Tibial artery (tissue), 4 donors: ENCODE measurements around the gene RABGGTB.
"Not testable (repeated sequence)": the region's sequence is repeated elsewhere in the genome, so short reads cannot be mapped to it uniquely, and the experiment has no call there.

Experiments
- DNase-seq, 2 donors: peaks; one replicate each; pipeline ENCODE4 v3.0.0-alpha.2; 2019
- H3K27ac ChIP-seq, 2 donors: fragments of 200-600 bp; sonication (generic) in 1 of 2; 1 replicate in 1 of 2; 2 replicates in 1 of 2; pipeline ENCODE4 v1.5.1; 2018 to 2019; ENCODE audit warnings: mild to moderate bottlenecking in 1 of 2
- H3K27me3 ChIP-seq, 2 donors: fragments of 200-600 bp; sonication (generic) in 1 of 2; one replicate each; pipeline versions ENCODE4 v1.5.1 to v1.6.0; 2016 to 2019
- H3K36me3 ChIP-seq, 3 donors: fragments of 200-600 bp; sonication (generic) in 2 of 3; one replicate each; pipeline ENCODE4 v1.5.1; 2016 to 2019; ENCODE audit warnings: mild to moderate bottlenecking in 2 of 3
- H3K4me1 ChIP-seq, 4 donors: fragments of 200-600 bp; sonication (generic) in 2 of 4; 1 replicate in 3 of 4; 2 replicates in 1 of 4; pipeline ENCODE4 v1.5.1; 2016 to 2019
- H3K4me3 ChIP-seq, 2 donors: fragments of 200-600 bp; sonication (generic) in 1 of 2; 1 replicate in 1 of 2; 2 replicates in 1 of 2; pipeline ENCODE4 v1.5.1; 2018 to 2019; ENCODE audit warnings: mild to moderate bottlenecking in 2 of 2
- H3K9me3 ChIP-seq, 3 donors: fragments of 200-600 bp; sonication (generic) in 1 of 3; one replicate each; pipeline ENCODE4 v1.5.1; 2016 to 2019
- CTCF ChIP-seq, 2 experiments: fragments of 200-600 bp in 1 of 2; fragments of 450-650 bp in 1 of 2; IDR thresholded peaks; one replicate each; pipeline ENCODE4 v1.5.1; 2017 to 2019; ENCODE audit warnings: antibody characterized with exemption in 2 of 2, mild to moderate bottlenecking in 1 of 2, moderate library complexity in 1 of 2
- intact Hi-C: fragments of 100-400 bp; cut with DNase I; formaldehyde crosslinking; loops from one replicate; pipeline ENCODE4 v1.15.0; 2023; ENCODE audit warnings: low total_unique reads

Gene RABGGTB

GRCh38 chr1:75765697-75766355 is 20.2 kb upstream of the RABGGTB start:
- intact Hi-C loops = no loop called here
- no peaks in the 10 kb centered on the region for H3K9me3 ChIP-seq
- no peak for DNase-seq
- peak overlapping the region in 1 of 2 donors; percentile 32 for H3K27ac ChIP-seq
- H3K36me3 ChIP-seq = peaks cover 0 to 17% (median 0%) of the 10 kb centered on the region in 3 donors
- H3K4me3 ChIP-seq = no peak overlapping the region
- no peak for TF ChIP-seq CTCF (IDR thresholded peaks at IDR 0.05)
- peaks cover 0 to 14% (median 4%) of the 10 kb centered on the region in 4 donors for H3K4me1 ChIP-seq
- H3K27me3 ChIP-seq = no peaks in the 10 kb centered on the region

GRCh38 chr1:75768016-75768415 is 18.0 kb upstream of the RABGGTB start:
- no peaks in the 10 kb centered on the region for H3K9me3 ChIP-seq
- H3K4me1 ChIP-seq = peaks cover 0 to 14% (median 4%) of the 10 kb centered on the region in 4 donors
- DNase-seq = no peak
- H3K4me3 ChIP-seq = no peak overlapping the region
- H3K27ac ChIP-seq = no peak overlapping the region
- peaks cover 0 to 8% (median 0%) of the 10 kb centered on the region in 3 donors for H3K36me3 ChIP-seq
- no peaks in the 10 kb centered on the region for H3K27me3 ChIP-seq
- no peak for TF ChIP-seq CTCF (IDR thresholded peaks at IDR 0.05)
- intact Hi-C loops = no loop called here

- H3K4me3 ChIP-seq = no peak overlapping the region
- H3K27me3 ChIP-seq = no peaks in the 10 kb centered on the region
- no peak overlapping the region for H3K27ac ChIP-seq
- TF ChIP-seq CTCF (IDR thresholded peaks at IDR 0.05) = no peak
- intact Hi-C loops = no loop called here
- H3K9me3 ChIP-seq = no peaks in the 10 kb centered on the region
- H3K4me1 ChIP-seq = peaks cover 0 to 8% (median 1%) of the 10 kb centered on the region in 4 donors
- H3K36me3 ChIP-seq = no peaks in the 10 kb centered on the region
- DNase-seq = no peak
These were observed 15.3 kb upstream of the RABGGTB start for GRCh38 chr1:75770761-75771160.

- Histone ChIP-seq H3K9me3 (no peaks in the 10 kb centered on the region), H3K4me3 (no peak overlapping the region), H3K27ac (no peak overlapping the region), H3K4me1 (no peaks in the 10 kb centered on the region), H3K27me3 (no peaks in the 10 kb centered on the region), H3K36me3 (no peaks in the 10 kb centered on the region)
- DNase-seq = no peak
- intact Hi-C loops = no loop called here
- no peak for TF ChIP-seq CTCF (IDR thresholded peaks at IDR 0.05)
These were observed 14.1 kb upstream of the RABGGTB start for GRCh38 chr1:75771978-75772377.

GRCh38 chr1:75777812-75778211 is 8.2 kb upstream of the RABGGTB start:
- H3K36me3 ChIP-seq, intact Hi-C loops, DNase-seq, H3K4me1 ChIP-seq, H3K27me3 ChIP-seq, H3K4me3 ChIP-seq, H3K9me3 ChIP-seq, H3K27ac ChIP-seq: not testable (repeated sequence)

- H3K36me3 ChIP-seq, intact Hi-C loops, H3K4me1 ChIP-seq: not testable (repeated sequence)
These were observed 7.4 kb upstream of the RABGGTB start for GRCh38 chr1:75778694-75779093.

GRCh38 chr1:75780183-75780582 is 5.9 kb upstream of the RABGGTB start:
- H3K36me3 ChIP-seq, H3K9me3 ChIP-seq, H3K4me3 ChIP-seq, intact Hi-C loops, H3K27me3 ChIP-seq, H3K4me1 ChIP-seq, H3K27ac ChIP-seq, DNase-seq: not testable (repeated sequence)

More at GRCh38 chr1:75778694-75779093, 7.4 kb upstream of the RABGGTB start:
- DNase-seq, H3K9me3 ChIP-seq, H3K4me3 ChIP-seq, H3K27me3 ChIP-seq, H3K27ac ChIP-seq: not testable (repeated sequence)

- H3K27ac ChIP-seq, H3K36me3 ChIP-seq, H3K4me3 ChIP-seq, DNase-seq, H3K27me3 ChIP-seq, H3K9me3 ChIP-seq: not testable (repeated sequence)
- intact Hi-C loops = loop anchor here (2.0 kb wide), 1 partner anchor 59 kb away; the partner anchor contains the start of gene ACADM
- H3K4me1 ChIP-seq = peaks cover 0 to 28% (median 21%) of the 10 kb centered on the region in 4 donors
These were observed 2.1 kb upstream of the RABGGTB start for GRCh38 chr1:75783920-75784319.
